Caki2 (cell line): Measurements from ENCODE around the gene BCAR1. TPM values are rescaled to one million over a fixed set of nuclear protein-coding genes. Genes with fewer than 3 reads are reported as not detected.
A peak's percentile ranks its signal among the peaks of the same experiment; 100 is the strongest.
"Not testable (repeated sequence)": the region's sequence is repeated elsewhere in the genome, so short reads cannot be mapped to it uniquely, and the experiment has no call there.

Experiments
- DNase-seq: peaks from one replicate; pipeline ENCODE4 v3.0.0-alpha.2; 2015; ENCODE audit warnings: low read depth
- in situ Hi-C: cut with HindIII; loops from 2 replicates; pipeline ENCODE4 v1.10.0; 2016; ENCODE audit warnings: low sequenced_read_pairs, low pct_unique_long_range_greater_than_20kb, mixed read lengths
- total RNA-seq: library from RNA; depleted of rRNA; stranded (reverse); fragments of >200 nt; shearing (Covaris generic); gene quantifications from 2 replicates; pipeline ENCODE4 v1.2.3, GENCODE V29; 2014; ENCODE audit warnings: low replicate concordance

The BCAR1 gene
- total RNA-seq, 1 experiment from 2014 or later, result 94.2 TPM

DNA sequence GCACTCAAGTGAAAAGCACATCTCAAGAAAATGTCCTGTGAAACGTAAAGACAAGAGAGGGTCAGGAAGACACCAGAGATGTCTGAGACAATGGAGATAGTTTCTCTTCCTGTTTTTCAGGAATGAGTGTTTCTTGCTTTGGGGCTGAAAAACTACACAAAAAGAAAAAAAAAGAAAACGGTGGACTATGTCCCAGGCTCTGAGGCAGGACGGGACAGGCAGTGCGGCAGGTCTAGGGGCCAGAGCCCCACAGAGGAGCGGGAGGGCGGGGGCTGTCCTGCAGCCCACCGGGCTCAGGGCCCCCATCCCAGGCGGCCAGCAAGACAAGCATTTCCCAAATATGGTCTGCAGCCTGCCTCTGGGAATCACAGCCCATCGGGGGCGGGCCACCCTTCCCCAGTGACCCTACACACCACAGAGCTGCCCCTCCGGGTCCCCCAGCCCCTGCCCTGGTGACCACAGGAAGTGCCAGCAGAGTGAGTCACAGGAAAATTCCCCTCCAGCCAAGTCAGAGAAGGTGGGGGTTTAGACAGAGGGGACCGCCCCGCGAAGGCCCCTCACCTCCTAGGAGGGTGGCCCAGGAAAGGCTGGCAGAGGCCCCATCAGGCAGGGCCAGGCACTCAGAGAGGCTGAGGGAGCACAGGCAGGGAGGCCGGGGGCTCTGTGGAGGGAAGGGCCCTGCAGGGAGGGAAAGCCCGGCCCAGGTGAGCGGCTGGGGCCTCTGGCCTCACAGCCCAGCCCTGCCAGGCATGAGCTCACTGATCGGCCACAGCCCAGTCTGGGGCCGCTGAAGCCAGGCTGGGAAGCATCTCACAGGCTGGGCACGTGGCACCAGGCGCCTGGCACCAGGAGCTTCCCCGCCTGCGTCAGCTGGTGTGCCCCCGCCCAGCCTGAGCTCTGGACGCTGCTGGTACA lies 6.3 kb downstream of the BCAR1 start:
- in situ Hi-C loops, result no loop called here
- DNase-seq, result peak; percentile 99

DNA sequence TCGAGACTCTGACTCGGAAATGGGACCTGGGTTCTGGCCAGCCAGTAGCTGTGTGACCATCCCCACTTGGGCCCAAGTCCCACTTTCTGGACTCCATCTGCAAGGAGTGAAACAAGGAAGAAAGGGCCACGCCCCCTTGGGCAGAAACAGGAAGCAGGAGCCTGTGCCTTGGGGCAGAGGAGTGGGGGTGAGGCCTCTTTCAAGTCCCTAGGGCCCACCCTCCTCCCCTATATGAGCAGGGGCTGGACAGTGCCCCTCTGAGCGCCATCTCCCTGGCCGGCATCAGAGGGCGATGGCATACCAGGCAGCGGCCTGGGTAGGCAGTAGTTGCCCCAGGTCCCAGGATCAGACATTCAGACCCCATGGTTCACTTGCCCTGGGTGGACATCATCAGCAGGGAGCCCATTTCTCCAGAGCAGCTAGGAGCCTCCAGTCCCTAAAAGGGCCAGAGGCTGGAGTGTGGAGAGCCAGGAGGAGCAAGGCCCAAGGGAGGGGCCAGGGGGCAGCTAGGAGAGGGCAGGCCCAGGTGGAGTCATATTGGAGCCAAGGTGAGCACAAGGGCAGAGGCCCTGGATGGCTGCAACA lies 7.1 kb downstream of the BCAR1 start:
- in situ Hi-C loops, result no loop called here

DNA sequence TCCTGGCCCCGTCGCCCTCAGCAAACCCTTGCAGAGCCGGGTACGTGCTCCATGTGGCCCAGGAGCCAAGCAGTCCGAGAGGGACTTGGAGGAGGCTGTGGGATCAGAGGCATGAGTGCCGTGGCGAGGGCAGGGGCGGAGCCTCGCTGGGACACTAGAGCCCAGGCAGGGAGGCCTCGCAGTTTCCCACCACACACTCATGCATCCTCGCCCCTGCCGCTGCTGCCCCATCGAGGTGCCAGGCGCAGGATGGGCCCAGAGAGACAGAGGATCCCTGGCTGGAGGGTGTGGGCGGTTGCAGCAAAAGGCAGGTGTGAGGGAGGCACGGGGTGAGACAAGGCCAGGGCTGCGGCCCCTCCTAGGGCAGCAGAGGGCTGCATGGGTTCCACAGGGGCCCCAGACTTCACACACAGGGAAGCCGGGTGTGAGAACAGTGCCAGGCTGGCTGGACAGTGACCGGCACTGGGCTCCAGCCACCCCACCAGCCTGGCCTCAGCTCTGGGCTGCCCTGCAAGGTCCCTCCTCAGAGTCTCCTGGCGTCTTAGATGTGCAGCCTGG lies 7.7 kb downstream of the BCAR1 start:
- in situ Hi-C loops, result no loop called here
- no peak for DNase-seq

More for the DNA sequence above, 7.1 kb downstream of the BCAR1 start:
- no peak for DNase-seq

DNA sequence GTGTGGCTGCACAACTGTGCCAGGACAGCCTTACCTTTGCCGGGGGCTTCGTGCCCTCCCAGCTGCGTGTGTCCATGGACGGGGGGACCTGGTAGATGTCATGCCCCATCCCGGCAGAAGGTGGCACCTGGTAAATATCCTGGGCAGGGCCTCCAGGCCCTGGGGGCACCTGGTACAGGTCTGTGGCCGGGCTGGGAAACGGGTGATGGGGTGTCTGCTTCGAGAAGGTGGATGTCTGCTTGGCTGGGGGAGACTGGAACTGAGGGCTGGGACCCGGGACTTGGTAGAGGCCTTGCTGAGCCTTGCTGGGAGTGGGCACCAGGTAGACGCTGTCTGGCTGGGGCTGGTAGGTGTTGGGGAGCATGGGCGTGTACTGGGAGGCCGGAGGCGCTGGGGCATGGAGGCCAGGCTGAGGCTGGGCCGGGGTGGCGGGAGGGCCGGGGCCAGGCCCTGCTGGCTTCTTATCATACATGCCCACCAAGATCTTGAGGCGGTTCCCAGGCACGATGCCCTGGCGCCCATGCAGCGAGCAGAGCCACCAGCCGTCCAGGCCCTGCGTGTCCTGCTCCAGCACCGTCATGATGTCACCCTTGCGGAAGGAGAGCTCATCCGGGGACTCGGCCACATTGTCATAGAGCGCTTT lies 8.9 kb downstream of the BCAR1 start:
- in situ Hi-C loops, DNase-seq: not testable (repeated sequence)

DNA sequence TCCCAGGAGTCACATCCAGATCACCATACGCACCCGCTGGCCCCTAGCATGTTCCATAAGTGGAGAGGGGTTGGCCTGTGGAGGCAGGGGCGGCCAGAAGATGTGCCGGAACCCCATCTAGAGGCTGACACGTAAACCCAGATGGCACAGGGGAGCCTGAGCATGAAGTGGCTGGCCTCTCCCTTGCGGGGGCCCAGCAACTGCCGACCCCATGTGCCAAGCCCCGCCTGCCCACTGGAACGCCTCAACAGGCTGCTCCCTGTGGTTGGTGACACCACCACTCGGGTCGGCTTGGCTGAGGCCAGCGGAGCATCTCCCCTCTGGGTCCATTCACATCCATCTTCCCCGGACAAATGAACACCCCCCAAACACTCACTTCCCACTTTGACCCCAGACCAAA lies 9.5 kb downstream of the BCAR1 start:
- DNase-seq, result no peak
- in situ Hi-C loops, result no loop called here

DNA sequence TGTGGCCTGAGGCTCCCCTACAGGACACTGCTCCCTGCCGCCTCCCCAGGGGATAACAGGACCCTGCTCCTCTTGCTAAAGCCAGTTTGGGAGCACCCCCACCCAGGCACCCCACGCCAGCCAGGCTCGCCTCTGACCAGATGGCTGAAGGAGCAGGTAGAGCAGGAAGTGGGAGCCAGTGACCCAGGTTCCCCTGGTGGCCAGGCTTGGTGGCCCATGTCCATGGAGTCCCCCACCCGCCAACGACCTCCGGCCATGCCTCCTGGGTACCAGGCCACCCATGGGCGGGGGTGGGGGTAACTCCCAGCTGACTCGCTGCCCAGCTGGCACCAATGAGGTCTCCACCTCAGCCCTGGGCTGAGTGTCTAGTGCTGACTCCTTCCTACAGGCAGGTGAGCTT lies 10.0 kb downstream of the BCAR1 start:
- in situ Hi-C loops, result no loop called here
- DNase-seq, result no peak

DNA sequence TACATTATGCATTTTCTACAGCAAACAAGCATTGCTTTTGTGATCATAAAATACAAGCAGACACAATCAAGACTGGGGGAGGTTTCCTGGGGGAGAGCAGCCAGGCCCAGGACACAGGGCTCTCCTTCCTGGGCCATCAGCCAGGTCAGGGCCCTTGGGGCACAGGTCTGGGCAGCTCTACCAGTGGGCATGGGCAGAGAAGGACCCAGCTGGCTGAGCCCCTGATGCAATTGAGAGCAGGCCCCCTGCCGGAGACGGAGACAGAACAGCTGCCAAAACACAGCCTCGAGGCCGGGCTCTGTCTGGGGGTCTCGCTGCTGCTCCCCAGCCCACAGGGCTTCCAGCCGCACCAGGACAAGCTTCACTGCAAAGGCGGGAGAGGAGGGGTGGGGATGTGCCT lies 10.8 kb downstream of the BCAR1 start:
- in situ Hi-C loops, DNase-seq: not testable (repeated sequence)

DNA sequence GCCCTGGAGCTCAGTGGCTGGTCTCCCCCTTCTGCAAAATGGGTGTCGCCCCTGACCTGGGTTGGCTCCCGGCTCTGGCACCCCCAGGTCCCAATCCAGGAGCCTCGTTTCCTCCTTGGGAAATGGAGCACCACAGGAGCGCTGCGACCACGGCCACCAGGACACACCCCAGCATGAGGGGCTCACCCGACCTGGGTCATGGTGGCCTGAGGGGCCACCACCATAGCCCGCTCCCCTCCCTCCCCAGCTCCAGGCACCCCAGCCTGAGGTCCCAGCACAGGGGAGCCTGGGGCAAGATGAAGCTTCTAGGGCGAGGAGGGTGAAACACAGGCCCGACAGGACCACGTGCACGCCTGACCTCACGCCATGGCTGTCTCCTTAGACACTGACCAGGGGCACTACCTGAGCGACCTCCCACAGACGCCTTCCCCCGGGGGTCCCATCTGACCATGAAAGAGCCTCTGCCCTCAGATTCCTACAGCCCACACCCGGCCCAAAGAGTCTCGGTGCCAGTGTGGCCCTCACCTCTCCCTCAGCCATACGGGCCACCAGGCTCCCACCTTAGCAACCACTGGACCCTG lies 11.8 kb downstream of the BCAR1 start:
- in situ Hi-C loops, result no loop called here
- no peak for DNase-seq

DNA sequence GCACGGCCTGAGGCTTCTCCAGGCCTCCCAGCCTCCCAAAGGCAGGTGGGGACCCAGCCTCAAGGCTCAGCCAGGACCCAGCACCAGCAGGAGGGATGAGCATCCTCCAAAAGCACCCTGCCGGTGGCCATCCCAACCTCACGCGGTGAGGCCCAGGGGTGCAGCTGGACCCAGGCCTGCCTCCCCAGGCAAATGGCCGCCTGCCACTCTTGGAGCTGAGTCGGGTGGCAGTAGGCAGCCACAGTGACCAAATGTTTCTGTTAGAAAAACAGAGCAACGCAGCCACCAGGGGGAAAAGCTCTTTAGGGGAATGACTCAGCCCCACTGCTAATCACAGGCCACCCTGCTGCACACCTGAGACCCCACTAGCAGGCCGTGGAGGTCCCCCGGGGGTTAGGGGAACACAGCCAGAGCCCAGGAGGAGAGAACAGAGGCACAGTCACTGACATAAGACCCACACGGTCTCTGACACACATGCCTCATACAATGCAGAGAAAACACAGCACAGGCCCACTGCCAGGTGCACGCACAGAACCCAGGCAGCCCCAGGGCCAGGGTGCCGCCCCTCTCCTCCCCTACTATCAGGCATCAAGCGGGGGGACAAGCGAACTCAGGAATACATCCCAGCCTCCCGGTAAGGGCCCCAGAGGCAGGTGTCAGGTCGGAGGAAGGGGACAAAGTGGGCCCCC lies 12.4 kb downstream of the BCAR1 start:
- in situ Hi-C loops, result no loop called here
- DNase-seq, result no peak

DNA sequence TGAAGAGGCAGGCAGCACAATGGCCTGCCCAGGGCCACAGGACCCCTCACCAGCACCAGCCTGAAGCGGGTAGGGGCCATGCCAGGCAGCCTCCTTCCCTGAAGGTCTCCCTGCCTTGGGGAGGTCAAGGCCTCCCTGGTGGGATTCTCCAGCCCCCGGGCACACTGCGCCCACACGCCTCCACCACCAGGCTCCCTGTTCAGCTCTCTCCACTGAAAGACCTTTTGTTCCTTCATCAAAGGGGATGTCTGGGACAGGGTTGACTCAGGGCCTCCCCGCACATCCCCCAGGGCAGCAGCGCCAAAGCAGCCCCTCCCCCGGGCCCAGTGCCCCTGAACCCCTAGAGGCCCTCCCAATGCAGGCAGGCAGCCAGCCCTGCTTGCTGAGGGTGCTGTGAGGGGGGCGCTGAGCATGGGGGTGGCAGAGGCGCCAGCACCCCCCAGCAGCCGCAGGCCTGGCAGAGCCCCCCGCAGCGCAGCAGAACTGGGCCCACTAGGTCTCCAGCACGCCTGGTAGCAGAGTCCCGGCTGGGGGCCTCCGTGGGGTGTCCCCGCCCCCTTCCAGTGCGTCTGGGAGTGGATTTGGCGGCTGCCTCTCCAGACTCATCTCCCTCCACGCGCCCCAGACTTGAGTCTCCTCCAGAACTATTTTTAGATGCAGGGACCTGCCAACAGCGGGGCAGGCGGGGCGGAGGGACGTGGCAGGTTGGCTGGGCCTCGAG lies 13.1 kb downstream of the BCAR1 start:
- in situ Hi-C loops, result no loop called here
- DNase-seq, result no peak

DNA sequence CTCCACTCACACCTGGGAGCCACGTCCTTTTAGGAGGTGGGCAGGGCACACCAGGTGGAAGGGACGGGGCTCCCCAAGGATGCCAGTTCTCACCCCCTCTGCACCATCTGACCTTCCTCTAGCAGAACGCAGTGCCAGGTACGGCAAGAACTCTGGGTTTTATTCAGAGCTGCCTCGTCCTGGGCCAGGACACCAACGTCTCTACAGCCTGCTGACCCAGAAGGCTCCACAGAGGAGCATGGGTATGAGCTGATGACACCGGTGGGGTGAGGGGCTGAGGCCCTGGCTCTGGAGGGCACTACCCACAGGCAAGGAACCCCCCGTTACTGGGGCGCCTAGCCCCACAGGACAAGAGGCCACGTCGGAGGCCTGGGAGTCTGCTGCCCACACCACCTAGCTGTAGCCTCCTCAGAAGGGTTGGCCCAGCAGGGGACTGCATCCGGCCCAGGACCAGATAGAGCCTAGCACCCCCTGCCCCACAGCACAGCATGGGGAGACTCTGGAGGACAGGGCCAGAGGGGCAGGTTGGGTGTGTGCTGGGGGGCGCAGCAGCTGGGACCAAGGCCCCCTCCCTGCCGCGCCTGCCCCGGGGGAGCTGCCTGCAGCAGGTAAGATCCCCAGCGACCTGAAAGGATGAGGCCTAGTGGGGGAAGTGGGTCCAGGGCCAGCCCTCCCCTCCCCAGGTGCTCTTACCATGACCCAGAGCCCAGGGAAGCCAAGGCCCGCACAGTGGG lies 13.9 kb downstream of the BCAR1 start:
- in situ Hi-C loops, result no loop called here
- no peak for DNase-seq

DNA sequence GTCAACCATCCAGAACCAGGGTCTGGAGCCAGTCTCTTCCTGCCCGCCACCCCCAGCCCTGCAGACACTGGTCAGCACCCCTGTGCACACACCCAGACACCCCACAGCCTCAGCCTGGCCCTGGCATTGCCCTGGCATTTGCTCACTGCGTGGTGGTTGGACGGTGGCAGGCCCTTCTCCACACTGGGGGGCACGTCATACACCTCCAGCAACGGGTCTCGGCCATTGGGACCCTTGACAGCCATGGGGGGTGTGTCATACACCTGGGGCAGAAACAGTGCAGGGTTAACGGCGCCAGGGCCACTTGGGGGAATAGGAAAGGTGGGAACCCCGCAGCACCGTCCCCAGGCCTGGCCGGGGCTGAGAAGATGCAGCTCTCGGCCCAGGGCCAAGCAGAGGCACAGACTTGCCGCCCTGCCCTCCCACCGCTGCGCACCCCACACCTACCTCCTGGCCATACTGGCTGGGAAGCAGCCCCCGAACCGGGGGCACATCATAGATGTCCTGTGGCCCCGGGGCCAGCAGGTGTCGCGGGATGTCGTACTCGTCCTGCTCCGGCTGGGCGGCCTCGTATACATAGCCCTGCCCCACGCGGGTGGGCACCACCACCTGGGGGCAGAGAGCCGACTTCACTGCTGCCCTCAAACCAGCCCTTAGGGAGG lies 14.6 kb downstream of the BCAR1 start:
- no peak for DNase-seq
- in situ Hi-C loops, result no loop called here

DNA sequence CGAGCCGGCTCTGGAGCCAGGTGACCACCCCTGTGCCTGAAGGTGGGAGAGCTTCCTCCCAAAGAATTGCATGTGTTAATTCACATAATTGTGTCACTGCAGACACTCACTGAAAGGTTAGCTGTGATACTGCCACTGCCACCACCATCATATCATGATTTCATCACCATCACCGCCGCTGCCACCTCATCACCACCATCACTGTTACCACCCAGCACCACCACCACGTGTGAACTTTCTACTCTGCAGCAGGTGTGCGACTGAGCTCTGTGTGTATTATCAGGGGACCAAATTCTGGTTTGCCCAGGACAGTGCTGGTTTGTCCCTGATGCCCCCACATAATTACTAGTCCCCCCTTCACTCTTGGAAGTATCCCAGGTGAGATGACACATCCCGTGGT lies 15.2 kb downstream of the BCAR1 start:
- DNase-seq, result no peak
- in situ Hi-C loops, result no loop called here

DNA sequence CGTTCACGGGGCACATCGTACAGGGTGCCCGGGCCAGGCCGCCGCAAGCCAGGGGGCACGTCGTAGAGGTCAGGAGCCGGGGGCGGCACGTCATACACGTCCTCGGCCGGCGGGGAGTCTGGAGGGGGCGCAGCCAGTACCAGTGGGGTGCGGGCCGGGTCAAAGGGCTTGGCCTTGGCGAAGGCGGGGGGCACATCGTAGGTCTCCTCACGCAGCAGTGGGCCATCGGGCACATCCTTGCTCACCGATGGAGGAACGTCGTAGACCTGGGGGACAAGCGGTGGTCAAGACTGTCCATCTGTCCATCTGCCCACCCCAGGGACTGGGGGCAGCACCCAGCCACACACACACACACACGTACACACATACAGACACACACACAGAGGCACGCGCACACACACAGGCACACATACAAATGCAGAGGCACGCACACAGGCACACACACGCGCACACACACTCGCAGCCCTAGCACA lies 15.7 kb downstream of the BCAR1 start:
- in situ Hi-C loops, result no loop called here

DNA sequence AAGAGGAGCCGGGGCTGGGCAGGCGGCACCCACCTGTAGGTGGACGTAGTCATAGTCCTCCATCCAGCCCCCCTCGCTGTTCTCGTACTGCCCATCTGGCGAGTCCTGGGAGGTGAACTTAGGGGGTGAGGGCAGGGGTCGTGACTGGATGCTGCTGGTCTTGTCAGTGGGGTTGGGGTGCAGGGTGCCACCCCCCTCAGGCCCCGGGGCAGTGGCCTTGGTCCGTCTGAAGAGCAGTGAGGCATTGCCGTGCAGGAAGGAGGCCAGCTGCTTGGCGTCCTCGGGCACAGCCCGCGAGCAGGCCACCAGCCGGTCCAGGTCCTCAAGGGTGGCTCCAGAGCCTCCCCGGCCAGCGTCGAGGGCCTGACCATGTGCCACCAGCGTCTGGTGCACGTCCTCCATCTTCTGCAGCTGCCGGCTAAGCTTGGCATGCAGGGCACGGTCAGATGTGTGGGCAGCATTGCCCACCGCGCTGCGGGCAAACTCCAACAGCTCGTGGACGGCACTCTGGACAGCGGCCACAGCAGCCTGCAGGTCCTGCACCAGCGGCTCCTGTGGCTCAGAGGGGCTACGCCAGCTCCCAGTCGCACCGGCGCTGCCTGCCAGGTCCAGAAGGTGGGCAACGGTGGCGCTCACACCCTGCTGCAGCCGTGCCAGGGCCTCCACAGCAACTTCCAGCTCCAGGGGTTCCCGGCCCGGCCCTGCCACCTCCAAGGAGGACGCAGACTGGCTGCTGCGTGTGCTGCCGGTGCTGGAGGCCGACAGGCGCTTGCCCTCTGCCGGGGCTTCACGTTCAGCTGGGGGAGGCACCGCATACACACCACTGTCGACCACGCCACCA lies 16.3 kb downstream of the BCAR1 start:
- DNase-seq, result no peak
- in situ Hi-C loops, result no loop called here

More for the DNA sequence above, 15.7 kb downstream of the BCAR1 start:
- DNase-seq, result no peak

DNA sequence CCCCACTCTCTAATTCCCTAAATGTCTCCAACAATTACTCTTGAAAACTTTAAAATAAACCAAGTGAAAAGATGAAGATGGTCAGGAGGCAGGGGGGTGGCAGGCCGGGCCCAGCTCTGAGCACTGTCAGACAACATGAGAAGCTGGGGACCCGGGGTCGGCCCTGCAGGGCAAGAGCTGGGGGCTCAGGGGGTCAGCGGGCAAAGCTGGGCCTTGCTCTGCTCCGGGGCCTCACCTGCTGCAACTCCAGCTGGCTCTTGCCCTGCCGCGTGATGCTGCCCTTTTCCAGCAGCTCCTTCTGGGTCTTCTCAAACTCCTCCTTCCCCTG lies 17.8 kb downstream of the BCAR1 start:
- in situ Hi-C loops, result no loop called here
- DNase-seq, result no peak
